ACHN (cell line): ENCODE results near the gene RAB8B.

ENCODE experiments used
- DNase-seq: peaks from one replicate; pipeline ENCODE4 v3.0.0-alpha.2; 2015
- in situ Hi-C: cut with HindIII; loops from 2 replicates; pipeline ENCODE4 v1.10.0; 2017; ENCODE audit warnings: low sequenced_read_pairs, low pct_ligation_motif_present, low pct_unique_long_range_greater_than_20kb

The RAB8B gene

DNA sequence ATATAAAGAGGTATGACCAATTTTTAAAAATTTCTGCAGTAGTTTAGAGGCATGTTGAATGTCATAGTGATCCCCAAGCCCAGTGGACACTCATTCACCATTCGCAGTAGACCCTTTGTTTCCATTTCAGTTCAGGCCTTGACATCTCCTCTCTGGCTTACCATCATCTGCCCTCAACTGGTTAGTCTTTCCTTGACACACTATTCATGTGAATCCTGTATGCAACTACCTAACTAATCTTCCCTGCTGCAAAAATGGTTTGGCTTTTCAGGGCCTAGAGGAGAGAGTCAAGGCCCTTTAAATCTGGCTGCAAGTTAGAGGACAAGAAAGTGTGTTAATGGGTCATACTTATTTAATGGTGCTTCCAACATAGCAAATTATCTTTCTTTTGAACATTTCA is 98.9 kb downstream of the RAB8B start:
- in situ Hi-C loops: no loop called here
- DNase-seq: no peak

DNA sequence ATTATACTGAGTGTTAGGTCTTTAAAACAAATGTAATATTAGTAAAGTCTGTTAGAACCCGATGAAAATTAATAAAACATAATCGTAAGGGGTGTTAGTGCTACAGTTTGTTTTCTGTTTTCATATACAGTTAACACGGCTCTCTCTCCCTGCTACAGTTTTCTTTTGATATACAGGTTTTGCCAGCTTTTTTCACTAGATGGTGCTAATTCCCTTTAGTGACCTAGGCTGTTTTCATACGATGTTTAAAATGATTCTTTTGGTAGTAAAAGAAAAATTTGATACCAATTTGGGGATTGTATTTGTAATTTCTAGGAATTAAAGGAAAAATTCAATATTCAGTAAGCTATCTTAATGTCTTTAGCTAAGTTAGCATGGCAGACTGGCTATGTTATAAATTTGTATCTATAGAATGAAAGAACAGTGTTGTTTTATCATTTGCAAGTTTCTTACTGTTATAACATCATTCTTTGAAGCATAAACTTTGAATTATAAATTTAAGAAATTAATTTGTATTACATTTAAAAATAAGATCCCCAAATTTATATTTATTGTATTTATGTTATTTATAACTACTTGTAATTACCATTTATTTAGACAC is 99.5 kb downstream of the RAB8B start:
- in situ Hi-C loops: no loop called here
- DNase-seq: peak; percentile 53

DNA sequence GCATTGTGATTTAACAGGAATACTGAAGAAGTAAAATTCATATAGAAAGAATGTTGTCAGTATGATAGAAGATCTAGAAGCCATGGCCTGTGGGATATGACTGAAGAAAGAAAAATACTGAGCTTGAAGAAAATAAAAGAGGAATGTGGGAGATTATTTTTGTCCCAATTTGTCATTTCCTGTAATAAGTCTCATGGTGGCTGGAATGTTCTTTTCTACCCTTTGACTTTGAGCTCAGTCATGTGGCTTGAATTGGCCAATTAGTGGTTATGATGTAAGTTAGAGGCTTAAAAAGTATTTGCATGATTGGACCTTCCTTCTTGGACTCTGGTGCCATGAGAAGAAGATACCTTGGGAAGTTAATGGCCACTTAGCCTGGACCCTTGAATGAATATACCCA is 102.1 kb downstream of the RAB8B start:
- in situ Hi-C loops: no loop called here

DNA sequence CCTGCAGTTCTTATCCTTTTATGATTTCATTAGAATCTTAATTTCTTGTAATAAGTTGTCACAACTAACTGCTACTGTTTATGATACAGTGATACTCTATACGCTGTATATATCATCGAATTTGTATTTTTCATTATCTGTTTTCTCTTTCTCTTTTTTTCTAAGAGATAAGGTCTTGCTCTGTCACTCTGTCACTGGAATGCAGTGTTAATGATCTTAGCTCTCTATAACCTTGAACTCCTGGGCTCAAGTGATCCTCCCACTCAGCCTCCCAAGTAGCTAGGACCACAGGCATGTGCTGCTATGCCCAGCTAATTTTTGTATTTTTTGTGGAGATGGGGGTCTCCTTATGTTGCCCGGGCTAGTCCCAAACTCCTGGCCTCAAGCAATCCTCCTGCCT is 102.8 kb downstream of the RAB8B start:
- in situ Hi-C loops: no loop called here
- DNase-seq: no peak

More for the DNA sequence above, 102.1 kb downstream of the RAB8B start:
- DNase-seq: peak; percentile 23

DNA sequence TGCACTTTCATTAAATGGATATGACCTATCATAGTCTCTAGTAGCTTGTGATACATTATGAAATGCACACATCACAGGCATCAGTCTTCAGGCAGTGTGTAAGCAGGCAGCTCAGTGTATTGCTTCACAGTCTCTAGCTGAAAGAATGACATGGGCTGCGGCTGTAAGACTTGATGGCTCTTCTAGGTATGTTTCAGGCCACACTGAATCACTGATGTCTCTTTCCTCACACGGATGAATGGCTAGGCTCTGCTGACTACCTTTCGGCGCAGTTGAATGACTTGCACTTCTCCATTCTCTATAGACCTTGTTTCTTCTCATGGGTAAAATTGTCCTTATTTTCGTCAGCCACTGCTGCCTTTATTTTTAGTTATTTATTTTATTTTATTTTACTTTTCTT is 103.4 kb downstream of the RAB8B start:
- no peak for DNase-seq
- in situ Hi-C loops: no loop called here

DNA sequence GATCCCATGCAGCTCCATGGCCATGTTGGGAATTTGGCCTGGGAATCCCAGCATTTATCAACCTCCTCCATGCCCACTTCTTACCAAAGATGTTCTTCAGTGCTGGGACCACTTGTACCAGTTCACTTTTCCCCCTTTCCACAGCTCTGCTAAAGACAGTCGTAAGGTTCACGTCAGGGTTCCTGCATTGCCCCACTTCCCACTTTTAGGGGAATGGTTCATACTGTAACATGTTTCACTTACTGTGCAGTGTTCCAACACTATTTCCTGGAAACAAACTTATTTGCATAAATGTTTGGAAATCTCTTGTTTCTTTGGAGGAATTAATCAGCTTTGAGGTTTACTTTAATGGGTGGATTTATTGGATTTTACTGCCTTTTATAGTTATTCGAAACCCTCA is 105.0 kb downstream of the RAB8B start:
- DNase-seq: no peak
- in situ Hi-C loops: no loop called here

DNA sequence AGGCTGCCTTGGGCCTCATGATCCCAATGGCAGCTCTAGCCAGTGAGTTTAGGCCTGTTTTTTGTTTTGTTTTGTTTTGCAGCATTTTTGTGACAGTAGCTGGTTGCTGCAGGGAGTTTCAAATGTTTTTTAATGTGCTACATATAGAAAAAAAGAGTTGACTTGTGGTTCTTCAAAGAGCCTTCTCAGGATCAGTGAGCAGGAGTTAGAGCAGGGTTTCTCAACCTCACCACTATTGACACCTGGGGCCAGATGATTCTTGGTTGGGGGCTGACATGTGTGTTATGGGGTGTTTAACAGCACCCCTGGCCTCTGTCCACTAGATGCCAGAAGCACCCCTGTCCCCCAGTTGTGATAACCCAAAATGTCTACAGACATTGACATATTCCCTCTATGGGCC is 105.9 kb downstream of the RAB8B start:
- no peak for DNase-seq
- in situ Hi-C loops: no loop called here

DNA sequence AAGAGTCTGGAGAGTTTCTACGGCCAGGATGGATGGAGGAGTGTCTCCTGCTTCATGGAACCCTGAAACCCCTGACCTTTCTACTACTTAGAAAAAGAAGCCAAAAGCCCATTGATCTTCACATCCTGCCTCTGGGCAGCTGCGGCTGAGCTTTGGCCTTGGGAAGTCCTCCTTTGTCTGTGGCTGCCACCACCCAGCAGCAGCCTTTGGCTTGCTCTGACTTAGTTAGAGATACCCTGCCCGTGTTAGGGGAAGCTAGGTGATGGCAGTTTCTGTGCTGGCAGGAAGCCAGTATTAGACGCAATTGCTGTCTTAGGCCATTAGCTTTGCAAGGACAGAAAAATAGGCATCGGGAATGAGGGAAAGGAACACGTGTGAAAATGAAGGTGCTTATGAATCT is 106.8 kb downstream of the RAB8B start:
- in situ Hi-C loops: no loop called here
- DNase-seq: no peak

DNA sequence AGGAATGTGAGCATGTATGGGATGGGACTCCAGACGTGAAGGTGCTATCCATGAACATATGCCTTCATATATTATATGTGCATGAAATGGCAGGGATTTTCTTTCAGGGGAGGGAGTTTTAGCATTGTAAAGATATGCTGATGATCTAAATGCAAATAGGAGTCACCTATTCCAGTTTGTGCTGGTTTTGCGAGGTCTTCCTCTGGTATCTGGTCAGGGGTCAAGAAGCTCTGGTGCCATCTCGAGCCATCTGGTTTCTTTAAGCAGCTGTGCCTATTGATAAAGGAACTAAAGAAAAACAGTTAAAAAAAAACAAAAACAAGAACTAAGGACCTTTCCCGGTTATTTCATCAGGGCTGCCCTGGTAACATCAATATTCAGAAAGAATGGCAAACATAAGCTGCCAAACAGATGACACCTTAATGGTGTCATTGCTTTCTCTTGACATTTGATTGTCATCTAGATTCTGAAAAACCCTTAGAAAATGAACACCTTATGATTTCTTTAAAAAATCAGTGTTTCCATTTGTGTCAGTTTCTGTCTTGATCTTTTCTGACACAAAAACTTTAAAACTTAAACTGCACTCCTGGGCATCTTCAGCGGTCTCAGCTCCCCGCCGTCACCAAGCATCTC is 110.7 kb downstream of the RAB8B start:
- DNase-seq: no peak
- in situ Hi-C loops: no loop called here

DNA sequence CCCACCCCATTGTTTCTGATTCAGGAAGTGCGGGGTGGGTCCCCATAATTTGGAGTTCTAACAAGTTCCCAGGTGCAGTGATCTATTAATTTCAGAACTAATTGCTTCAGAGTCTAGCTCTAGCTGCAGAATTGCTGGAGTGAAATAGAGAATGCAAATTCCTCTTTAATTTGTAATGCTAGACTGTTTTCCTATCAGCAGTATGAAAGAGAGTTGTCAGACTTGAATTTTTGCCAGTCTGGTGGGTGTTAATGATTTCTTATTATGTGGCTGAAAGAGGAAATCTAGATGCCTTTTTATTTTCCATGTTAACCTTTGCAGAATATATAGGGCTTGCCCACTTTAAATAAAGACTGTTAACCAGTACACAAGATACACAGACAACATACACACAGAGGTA is 111.7 kb downstream of the RAB8B start:
- in situ Hi-C loops: no loop called here
- DNase-seq: no peak

DNA sequence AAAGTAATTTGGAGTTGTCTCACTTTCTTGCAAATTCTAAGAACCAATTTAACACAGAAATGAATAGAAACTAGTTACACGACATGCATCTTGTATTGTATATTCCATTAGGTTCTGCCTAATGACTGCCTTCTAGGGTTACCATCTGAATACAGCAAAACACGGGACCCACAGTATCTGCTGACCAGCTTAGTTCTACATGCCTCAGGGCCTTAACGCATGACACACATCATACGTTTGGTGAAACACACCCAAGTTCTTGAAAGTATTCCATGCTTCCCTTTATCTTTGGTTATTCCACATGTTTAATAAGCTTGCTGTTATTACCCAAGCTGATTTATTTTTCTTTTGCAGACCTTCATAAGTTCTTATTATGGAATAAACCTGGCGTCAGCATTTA is 115.9 kb downstream of the RAB8B start:
- no peak for DNase-seq
- in situ Hi-C loops: no loop called here

DNA sequence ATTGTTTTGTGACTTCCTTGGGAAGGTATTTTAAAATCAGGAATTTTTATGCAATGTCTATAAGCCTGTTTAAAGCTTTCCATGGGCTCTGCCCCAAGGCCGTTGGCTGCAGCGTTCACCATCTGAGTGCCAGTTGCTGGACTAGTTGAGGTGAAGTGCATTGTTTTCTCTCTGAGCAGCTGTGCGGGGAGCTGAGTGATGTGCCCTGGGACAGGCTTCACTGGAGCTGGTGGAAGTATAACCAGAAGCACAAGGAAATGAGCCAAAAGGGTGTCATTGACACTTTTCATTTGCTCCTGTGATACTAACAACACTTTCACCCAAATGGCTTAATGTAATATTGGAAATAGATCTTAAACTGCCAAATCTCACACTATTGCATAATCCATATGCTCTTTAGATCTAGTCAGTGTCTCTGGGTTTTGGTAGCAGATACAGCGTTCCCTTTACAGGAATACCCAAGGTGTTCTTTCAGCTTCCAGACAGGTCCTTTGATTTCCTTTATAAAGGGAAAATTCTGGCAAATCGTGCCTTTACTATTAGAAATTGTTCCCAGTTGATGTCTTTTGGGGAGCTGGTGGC is 117.2 kb downstream of the RAB8B start:
- peak; percentile 37 for DNase-seq
- in situ Hi-C loops: no loop called here

DNA sequence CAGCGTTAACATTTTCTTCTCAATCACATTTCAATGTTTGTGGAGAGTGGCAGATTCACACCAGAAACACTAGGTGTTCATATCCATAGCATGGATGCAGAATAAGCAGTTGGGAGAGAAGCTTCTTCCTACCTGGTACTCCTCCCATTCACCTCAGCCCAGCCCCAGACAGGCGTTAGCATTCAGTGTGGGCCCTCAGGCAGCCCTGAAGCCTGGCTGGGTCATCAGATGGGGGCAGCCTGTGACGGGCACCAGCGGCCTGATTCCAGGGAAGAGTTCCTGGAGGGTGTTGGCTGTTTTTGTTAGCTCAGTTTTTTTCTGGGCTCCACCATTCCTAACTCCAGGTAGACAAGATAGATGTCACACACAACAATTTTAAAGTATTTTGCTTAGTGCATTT is 119.1 kb downstream of the RAB8B start:
- no peak for DNase-seq

DNA sequence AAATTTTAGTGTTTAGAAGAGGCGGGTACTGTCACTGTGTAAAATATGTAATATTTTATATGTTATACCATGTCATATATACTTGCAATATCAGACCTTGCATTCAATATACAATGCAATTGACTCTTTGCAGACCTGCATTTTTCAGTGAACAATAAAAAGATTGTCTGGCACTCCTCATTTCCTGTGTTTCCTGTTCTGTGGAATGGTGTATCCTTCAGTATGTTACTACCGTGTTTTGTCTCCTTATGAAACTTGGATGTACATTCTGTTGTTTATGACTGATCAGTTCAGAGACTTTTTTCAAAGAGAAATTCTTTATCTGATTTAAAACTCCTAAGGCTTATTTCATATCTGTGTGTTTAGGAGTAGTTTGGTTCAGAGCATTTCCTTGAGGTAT is 119.5 kb downstream of the RAB8B start:
- in situ Hi-C loops: no loop called here
- DNase-seq: no peak

More for the DNA sequence above, 119.1 kb downstream of the RAB8B start:
- in situ Hi-C loops: no loop called here

DNA sequence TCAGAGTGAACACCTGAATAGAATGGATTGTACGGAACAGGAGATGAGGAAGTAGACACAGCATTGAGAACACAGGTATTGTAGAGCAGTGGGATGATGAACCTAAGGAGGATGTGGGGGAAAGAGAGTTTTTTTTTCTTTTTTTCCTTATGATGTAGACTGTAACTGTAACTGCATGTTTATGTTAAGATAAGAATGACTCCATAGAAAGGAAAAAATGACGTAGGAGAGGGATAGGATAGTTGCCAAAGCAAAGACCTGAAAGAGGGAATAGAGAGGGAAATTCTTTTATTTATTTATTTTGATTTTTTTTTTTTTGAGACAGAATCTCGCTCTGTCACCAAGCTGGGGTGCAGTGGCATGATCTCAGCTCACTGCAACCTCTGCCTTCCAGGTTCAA is 121.2 kb downstream of the RAB8B start:
- DNase-seq: no peak
- in situ Hi-C loops: no loop called here

DNA sequence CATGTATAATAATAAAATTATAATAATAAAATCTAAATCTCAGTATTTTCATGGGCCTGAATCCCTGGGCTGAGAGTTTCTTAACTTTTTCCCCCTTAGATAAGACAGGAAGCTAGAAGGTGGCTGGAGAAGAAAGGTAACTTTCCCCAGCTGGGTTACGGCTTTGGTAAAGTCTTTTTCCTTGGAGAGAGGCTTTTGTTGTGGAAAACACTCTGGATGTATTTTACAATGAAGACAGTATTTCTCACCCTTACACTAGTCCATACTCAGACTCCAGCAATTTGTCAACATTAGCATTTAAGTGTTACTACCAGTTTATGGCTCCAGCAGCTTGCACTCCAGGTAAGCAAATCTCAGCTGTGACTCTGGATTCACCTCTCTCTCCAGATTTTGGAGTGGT is 122.9 kb downstream of the RAB8B start:
- DNase-seq: no peak
- in situ Hi-C loops: no loop called here

DNA sequence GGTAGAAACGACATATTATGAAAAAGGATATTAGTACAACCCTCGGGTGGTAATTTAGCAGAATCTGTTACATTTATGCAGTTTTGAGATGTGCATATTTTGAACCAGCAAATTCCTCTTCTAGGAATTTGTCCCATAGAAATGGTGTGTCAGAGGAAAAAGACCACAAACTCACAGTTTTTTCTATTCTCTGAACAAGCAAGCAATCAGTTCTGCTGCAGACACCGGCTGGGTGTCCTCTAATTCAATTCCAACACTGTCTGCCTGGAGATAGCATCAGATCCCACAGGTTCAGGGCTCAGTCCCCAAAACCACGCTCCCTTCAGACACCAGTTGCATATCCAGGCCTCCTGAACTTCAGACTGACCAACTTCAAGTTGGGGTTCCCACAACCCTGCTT is 124.4 kb downstream of the RAB8B start:
- in situ Hi-C loops: no loop called here
- no peak for DNase-seq

DNA sequence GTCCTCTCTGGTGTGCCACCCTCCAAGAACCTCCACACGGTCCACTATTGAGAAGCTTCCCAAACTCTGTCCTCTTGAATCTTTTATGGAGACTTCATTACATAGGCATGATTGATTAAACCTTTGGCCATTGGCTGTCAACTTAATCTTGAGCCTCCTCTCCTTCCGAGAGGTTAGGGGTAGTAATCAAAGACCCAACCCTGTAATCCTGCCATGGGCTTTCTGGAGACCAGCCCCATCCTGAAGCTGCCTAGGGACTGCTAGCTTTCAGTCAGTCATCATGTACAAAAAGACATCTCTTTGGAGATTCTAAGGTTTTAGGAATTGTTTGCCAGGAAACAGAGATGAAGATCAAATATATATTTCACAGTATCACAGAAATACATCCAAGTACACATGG is 125.0 kb downstream of the RAB8B start:
- in situ Hi-C loops: no loop called here

More for the DNA sequence above, 125.0 kb downstream of the RAB8B start:
- no peak for DNase-seq
